Measurements from ENCODE around the gene C2CD4C. TPM values are rescaled to one million over a fixed set of nuclear protein-coding genes. Genes with fewer than 3 reads are reported as not detected.

C2CD4C gene
- total and polyA plus RNA-seq, 2 donors (not counting 3 experiments of a cell fraction or from before 2014, with no cell fraction given), result 0.25 to 0.38 TPM

GRCh38 chr19:415292-415691, 6.3 kb upstream of the C2CD4C start:
- dilution Hi-C loops (cut with MboI; ENCODE audit: extremely low pct_ligation_motif_present, low sequenced_read_pairs), result no loop called here
- DNase-seq (ENCODE audit: low read depth, low spot score) (no peak), FAIRE-seq (no peak)
- no TSS peak for BruUV-seq (replicated peaks)
- Histone ChIP-seq H4K20me1 (replicated peaks; ENCODE audit: control insufficient read depth, extremely low read depth, insufficient read depth, low read length) (no peaks in the 10 kb centered on the region), H3K79me2 (ENCODE audit: control insufficient read depth, insufficient read depth, low read length) (no peaks in the 10 kb centered on the region), H2AFZ (ENCODE audit: low read depth, low read length) (no peak overlapping the region), H3K27ac (ENCODE audit: insufficient read depth, low read depth, low read length) (no peak overlapping the region), H3K9me3 (replicated peaks; ENCODE audit: control insufficient read depth, insufficient read depth, low read length) (no peaks in the 10 kb centered on the region), H3K9ac (replicated peaks; ENCODE audit: extremely low read depth, insufficient read depth, low read length) (no peak overlapping the region), H3K9me1 (replicated peaks; ENCODE audit: control insufficient read depth, extremely low read depth, insufficient read depth, low read length) (no peaks in the 10 kb centered on the region), H3K4me1 (ENCODE audit: control insufficient read depth, extremely low read depth, insufficient read depth, low read length) (no peaks in the 10 kb centered on the region), H3K4me3 (replicated peaks in 1 of 3; ENCODE audit: insufficient read depth in 1 of 3, low read depth in 1 of 3, low read length in 3 of 3) (no peak overlapping the region), H3K36me3 (ENCODE audit: control insufficient read depth in 2 of 2, extremely low read depth in 1 of 2, insufficient read depth in 2 of 2, low read length in 2 of 2) (no peaks in the 10 kb centered on the region), H3K4me2 (ENCODE audit: insufficient read depth, low read length) (no peak overlapping the region), H3K27me3 (ENCODE audit: control insufficient read depth in 2 of 2, insufficient read depth in 2 of 2, low read length in 2 of 2) (peaks cover under 1 to 1% of the 10 kb centered on the region in 2 experiments)
- POLR2A ChIA-PET, result no interaction called here
- no peak for TF ChIP-seq FOS (IDR thresholded peaks at IDR 0.05; ENCODE audit: borderline replicate concordance, insufficient read depth, low read length)
- TF ChIP-seq POLR2A (IDR thresholded peaks at IDR 0.05; ENCODE audit: low read depth, low read length), result no peak
- TF ChIP-seq MAX (IDR thresholded peaks at IDR 0.05; ENCODE audit: insufficient read depth, insufficient read length), result no peak
- no peak for TF ChIP-seq POLR2AphosphoS5 (IDR thresholded peaks at IDR 0.05; ENCODE audit: insufficient read depth, low read depth, low read length)
- no peak for TF ChIP-seq JUN (IDR thresholded peaks at IDR 0.05; ENCODE audit: borderline replicate concordance, insufficient read depth, insufficient read length, low read depth)
- no peak for TF ChIP-seq EZH2 (IDR thresholded peaks at IDR 0.05; ENCODE audit: borderline replicate concordance, low read depth, low read length, severe bottlenecking)
- TF ChIP-seq MYC (IDR thresholded peaks at IDR 0.05; ENCODE audit: low read depth, low read length), result no peak
- no peak for TF ChIP-seq GATA2 (IDR thresholded peaks at IDR 0.05; ENCODE audit: insufficient read depth, insufficient read length, low read depth, low read length)
- no peak for TF ChIP-seq CTCF (IDR thresholded peaks at IDR 0.05; ENCODE audit: extremely low read depth in 1 of 2, insufficient read depth in 1 of 2, low read depth in 1 of 2, low read length in 2 of 2)
- intact Hi-C loops (cut with micrococcal nuclease), result no loop called here
- CTCF ChIA-PET, result no interaction called here

All from endothelial cell of umbilical vein (primary cell).